HG03139 (cell line): ENCODE data around the gene MYRIP.

ENCODE experiments used
- ATAC-seq: cut with Tn5 transposase; IDR thresholded peaks from one replicate; pipeline ENCODE4 v1.9.1; 2021; ENCODE audit not compliant: unreplicated experiment

The MYRIP gene

DNA sequence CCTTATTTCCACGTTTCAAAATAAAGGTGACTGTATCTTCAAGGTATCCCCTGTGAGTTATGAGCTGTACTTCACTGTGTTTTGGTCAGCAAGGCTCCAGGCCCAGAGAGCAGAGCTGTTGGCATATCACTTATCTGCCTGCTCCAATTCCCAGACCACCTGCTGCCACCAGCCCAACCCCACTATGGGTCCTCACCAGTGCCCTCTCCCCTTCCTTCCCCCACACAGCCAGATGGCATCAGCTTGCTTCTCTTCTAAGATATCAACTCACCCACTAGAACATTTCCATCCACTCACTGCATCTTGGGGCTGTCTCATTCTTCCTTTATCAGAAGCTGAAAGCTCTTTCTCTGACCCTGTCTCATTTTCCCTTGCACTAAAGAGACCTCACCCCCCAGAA, 363.2 kb downstream of the MYRIP start:
- ATAC-seq = no peak

GRCh38 chr3:40173227-40173721, 363.9 kb downstream of the MYRIP start:
- ATAC-seq = no peak

DNA sequence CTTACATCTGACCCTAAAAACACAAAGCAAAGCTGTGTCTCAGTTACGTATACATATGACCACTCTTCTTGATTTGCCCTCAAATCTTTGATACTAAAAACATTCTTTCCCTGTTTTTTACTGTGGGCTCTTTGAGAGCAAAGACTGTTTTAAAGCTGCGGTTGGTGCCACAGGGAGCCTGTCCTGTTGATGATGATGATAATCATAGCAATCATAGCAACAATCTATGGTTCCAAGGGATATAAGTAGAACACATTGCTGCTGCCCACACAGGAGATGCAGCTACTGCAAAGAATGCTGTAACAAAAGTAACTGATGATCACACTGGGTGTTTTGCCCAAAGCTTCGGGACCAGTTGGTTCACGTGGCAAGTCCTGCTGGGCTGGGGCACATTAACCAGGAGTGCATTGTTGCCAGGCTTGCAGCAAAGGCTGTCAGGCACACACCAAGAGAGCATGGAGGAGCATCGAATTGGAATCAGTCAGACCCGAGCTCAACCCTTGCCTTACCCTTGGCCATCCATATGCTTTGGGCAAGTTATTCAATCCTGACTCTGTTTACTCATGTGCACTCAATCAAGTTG, 368.7 kb downstream of the MYRIP start:
- ATAC-seq = no peak

DNA sequence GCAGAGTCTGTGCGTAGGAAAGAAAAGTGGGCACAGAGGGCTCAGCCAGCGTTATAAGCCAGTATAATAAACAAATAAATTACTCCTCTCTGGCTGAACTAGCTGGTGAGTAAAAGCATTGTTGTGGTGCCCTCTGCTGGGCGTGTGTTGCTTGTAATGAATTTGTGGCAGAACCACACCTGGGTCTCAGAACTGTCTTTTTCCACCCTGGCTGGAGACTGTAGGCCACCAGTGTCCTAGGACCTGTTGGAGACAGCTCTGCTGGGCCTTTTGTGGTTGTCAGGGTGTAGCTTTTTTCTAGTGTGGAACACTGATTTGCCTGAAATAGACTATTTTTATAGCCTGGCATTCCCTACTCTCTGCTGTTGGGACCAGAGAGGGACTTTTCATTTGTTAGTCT, 369.6 kb downstream of the MYRIP start:
- peak; percentile 52 for ATAC-seq

GRCh38 chr3:40181182-40181581, 371.8 kb downstream of the MYRIP start:
- ATAC-seq = no peak

- no peak for ATAC-seq
Measured at GRCh38 chr3:40185029-40185695, 375.8 kb downstream of the MYRIP start.

DNA sequence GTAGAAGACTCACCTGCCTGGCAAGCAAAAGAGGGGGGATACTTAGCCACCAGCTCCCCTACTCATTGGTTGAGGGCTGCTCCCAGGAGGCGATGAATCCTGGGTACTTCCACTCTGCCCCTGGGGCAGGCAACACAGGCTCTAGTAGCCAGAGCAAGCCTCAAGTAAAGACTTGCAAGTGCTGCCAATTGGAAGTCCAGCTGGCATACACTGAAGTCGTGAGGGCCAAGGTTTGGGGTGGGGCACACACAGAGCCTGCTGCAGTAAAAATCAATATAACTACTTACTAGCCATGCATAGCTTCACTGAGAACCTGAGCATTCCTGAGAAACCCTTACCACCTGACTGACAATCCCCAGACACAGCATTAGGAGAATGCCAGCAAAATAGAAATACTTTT, 377.1 kb downstream of the MYRIP start:
- ATAC-seq = no peak

- peak; percentile 49 for ATAC-seq
Measured at GRCh38 chr3:40187945-40188344, 378.5 kb downstream of the MYRIP start.

DNA sequence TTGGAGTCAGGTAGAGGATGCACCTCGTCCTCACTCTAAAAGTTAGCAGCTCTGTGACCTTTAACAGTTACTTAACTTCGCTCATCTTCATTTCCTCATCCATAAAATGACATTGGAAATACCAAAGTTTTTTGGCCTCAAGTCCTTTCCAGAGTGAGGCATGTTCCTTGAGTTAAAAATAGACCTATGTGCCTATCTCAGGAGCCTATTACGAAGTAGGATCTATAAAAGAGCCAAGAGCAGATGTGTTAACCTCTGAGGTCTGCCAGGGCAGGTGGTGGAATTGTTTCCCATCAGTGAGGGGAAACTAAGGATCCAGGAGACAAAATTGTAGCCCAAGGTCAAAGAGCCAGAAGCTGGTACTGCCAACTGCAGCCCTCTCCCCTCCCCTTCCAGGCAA, 379.7 kb downstream of the MYRIP start:
- no peak for ATAC-seq

DNA sequence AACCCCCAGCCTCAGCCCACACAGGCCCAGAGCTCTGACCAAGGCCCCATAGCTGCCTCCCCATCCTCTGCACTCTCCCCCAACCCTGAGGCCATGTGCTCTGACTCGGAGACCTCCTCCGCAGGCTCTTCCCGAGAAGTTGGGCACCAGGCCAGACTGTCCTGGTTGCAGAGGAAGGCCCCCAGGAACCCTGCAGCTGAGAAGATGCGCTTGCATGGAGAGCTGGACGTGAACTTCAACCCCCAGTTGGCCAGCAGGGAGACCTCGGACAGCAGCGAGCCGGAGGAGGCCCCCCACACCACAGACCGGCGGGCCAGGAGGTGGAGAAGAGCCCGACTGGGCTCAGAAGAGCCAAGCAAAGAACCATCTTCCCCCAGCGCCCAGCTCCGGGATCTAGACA, 380.6 kb downstream of the MYRIP start:
- no peak for ATAC-seq

DNA sequence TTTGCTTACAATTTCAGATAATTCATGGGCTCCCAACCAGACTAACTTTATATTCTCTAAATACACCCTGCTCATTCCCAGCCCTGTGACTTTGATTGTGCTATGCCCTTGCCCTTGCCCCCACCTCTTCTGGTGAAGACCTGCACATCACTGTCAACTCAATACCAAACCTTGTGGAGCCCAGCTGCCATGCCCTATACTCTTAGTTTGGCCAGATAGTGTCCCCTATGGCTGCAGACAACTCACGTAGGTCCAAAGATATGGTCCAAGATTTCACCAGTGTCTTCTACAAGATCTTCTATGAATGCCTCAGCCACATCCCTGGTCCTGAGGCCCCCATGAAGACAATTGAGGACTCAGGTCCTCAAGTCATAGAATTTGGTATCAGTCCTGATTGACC, 381.8 kb downstream of the MYRIP start:
- no peak for ATAC-seq

DNA sequence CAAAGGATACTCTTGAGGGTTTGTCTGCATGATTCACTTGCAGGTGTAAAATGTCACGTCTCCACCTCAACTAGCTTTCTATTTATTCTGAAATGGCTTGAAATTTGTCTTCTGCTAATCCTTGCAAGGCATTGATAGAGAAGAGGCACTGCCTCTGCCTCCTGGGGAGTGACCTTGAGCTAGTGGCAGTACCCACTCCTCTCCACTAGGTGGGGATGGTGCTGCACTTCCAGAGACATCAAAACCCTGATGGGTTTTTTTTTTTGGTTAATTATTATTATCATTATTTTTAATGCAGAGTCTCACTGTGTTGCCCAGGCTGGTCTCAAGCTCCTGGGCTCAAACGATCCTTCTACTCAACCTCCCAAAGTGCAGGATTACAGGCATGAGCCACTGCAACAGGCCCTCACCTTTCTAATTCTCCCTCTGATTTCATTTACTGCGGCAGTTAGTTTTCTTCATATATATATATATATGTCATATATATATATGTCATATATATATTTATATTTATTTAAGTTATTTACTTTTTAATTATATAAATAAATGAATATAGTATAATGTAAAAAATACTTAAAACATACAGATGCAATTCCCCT, 382.5 kb downstream of the MYRIP start:
- no peak for ATAC-seq

DNA sequence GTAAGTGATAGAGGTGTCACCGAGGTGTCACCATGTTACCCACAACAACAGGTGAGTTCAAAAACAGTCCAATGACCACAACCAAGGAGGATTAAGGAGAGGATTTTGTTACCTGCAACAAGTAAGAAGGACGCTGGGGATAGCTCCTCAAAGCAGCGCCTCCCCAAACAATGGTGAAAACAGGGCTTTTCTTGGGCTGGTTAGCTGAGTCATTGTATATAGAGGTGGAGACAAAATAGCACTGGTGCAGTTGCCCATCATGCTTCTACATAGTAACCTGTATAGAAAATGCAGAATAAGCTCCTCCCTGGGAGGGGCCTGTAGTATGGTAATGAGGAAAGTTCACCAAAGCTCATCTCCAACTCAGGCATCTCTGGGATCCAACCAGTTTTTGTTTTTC, 383.2 kb downstream of the MYRIP start:
- ATAC-seq = no peak

DNA sequence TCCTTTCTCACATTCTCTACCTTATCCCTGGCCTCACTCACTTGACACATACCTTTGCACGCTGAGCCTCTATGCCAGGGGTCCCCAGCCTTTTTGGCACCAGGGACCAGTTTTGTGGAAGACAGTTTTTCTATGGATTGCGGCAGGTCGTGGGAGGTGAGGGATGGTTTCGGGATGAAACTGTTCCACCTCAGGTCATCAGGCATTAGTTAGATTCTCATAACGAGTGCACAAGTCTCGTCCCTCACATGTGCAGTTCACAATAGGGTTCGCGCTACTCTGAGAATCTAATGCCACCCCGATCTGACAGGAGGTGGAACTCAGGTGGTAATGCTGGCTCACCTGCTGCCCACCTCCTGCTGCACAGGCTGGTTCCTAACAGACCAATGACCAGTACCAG, 387.6 kb downstream of the MYRIP start:
- ATAC-seq = no peak

DNA sequence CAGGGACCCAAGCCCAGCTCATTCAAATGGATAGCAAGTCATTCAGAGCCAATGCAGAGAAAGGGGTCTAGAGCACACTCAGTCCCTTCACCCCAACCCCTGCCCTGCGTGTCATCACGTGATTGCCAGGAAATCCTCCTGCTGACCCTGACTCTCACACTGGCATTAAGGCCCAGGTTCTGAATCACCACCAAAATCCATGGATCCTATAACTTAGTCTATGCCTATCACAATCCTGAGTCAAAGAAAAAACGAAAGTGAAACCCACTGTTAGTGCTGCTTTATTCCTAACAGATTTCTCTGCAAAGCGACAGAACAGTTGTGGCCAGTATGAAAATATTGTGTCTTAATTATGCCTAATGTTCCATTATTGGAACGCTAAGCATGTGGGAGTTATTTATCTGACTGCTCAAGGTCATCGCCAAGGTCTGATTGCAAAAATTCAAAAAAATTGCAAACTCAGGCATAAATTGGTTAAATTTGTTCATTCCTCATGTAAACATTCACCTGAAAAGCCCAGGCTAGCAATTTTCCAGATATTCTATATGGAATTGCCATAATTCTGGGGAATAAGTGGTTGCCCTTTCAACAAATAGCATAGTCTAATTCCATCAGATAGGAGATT, 391.4 kb downstream of the MYRIP start:
- ATAC-seq = no peak

DNA sequence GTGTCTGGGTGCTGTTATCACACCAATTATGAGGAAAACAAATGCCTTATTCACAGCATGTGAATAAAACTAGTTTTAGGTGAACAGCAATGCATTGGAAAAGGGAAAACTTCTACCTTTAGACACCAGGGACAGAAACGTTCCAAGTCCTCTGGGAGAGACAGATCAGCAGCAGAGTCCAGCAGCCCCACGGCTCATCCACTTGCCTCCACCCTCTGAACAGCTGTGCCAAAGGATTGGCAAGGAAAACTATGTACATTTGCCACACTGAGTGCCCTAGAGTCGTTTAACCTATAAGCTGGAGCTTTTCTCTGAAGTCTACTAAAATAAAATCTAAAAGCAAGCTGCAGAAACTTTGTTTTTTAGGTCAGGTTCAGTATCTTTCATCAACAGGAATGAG, 392.4 kb downstream of the MYRIP start:
- no peak for ATAC-seq

DNA sequence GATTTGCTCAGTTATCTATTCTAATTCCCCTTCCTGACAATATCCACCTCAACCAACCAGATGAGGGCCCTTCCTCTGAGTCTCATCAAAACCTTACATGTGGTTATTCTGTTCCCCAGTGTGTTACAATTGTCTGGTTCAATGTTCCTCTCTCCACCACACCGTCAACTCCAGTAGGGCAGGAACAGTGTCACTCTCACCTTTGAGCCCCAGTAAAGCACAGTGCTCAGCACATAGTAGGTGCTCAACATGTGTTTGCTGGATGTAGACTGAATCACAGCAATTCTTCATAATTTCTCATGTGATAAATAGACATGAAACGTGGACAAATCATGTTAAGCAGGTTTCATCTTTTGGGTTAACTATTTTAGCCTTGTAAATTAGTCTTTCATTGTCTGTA, 397.1 kb downstream of the MYRIP start:
- ATAC-seq = no peak

DNA sequence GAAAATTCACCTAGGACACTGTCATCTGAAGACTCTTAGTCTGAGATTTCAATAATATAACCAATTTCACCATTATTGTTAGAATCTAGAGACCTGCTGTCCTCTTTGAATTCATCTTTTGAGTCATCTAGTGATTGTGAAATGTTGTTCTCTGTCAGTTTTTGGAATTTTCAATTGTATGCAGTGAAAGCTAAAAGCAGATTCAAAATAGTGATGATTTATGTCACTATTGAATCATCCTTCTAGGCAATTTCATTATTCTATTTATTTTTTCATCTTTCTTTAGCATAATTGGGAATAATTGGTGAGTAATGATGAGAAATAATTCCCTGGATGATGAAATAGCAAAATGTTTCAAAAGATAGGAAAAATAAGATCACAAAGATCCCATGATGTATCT, 398.4 kb downstream of the MYRIP start:
- no peak for ATAC-seq

DNA sequence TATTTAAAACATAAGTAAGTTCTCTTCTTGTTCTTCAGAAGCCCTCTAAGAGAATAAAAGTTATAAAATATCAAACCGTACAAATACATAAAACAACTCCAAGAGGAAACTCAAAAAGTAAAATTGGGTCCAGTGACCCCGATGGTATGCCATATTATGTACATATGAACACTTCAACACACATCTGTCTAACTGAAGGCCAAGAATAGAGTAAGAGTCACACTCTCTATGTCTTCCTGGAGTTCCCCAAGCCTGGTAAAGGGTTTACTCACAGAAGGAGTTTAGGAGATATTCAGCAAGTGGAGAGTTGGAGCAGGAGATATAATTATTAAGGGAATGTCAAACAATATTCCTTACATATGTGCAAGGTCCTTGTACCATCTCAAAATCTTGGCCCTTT, 398.8 kb downstream of the MYRIP start:
- no peak for ATAC-seq

DNA sequence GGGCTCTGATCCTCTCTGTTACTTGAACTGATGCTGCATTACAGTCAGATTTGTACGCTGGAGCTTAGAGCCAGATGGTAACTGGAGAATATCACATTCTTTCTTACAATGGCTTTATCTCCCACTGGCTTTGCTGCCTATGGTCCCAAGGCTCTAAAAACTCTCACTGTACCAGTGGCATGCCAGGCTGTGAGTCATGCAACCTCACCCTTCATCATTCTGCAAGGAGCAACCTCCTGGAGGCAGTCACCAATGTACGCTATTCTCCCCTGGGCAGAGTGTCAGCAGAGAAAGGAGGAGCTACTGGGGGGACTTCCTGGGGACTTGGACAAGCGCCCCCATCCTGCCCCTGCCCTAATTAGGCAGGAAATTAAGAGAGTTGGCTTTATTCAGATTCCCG, 402.2 kb downstream of the MYRIP start:
- ATAC-seq = no peak

GRCh38 chr3:40213556-40213955, 404.1 kb downstream of the MYRIP start:
- no peak for ATAC-seq

DNA sequence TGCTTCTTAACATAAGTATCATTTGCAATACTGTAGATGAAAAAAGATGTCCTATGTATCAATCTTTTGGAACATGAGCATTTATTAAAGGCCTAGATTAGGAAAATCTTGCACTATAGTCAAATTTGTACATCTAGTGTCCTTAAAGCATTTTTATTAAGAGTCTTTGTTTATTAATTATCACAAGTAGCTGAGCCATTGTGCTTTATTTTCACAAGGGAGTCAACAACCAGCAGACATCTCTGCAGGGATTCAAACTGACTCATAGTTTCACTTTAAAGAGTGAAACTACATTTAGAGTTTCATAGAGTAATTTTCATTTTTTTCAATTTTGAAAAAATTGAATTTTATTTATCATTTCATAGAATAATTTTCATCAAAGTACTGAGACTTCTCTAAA, 405.6 kb downstream of the MYRIP start:
- no peak for ATAC-seq
